Peyer's patch (tissue), 4 donors: ENCODE data around the gene CHN2. TPM values are rescaled to one million over a fixed set of nuclear protein-coding genes. Genes with fewer than 3 reads are reported as not detected.

ENCODE experiments used
- DNase-seq, 3 donors: peaks; one replicate each; pipeline ENCODE4 v3.0.0-alpha.2; 2017 to 2019
- H3K27ac ChIP-seq, 4 donors: fragments of 200-600 bp; sonication (generic); one replicate each; pipeline ENCODE4 v1.5.1; 2016 to 2019
- H3K27me3 ChIP-seq, 2 donors: fragments of 200-600 bp; sonication (generic); one replicate each; pipeline ENCODE4 v1.5.1; 2019
- H3K36me3 ChIP-seq, 3 donors: fragments of 200-600 bp; sonication (generic); one replicate each; pipeline ENCODE4 v1.5.1; 2016 to 2019
- H3K4me1 ChIP-seq, 4 donors: fragments of 200-600 bp; sonication (generic); one replicate each; pipeline ENCODE4 v1.5.1; 2016 to 2019
- H3K4me3 ChIP-seq, 4 donors: fragments of 200-600 bp; sonication (generic); 1 replicate in 3 of 4; 2 replicates in 1 of 4; pipeline ENCODE4 v1.5.1; 2016 to 2019; ENCODE audit warnings: mild to moderate bottlenecking in 1 of 4
- H3K9me3 ChIP-seq, 4 donors: fragments of 200-600 bp; sonication (generic); one replicate each; pipeline ENCODE4 v1.5.1; 2016 to 2019; ENCODE audit warnings: mild to moderate bottlenecking in 1 of 4
- POLR2A ChIP-seq, 2 donors: fragments of 450-650 bp; IDR thresholded peaks; one replicate each; pipeline ENCODE4 v1.5.1; 2017; ENCODE audit warnings: antibody characterized with exemption in 2 of 2, mild to moderate bottlenecking in 2 of 2, moderate library complexity in 2 of 2
- total RNA-seq, 4 donors: library from RNA; depleted of rRNA; stranded (reverse); fragments of >200 nt; gene quantifications; one replicate each; pipeline ENCODE4 v1.1.0, GENCODE V29; 2016
- TF ChIP-seq, protein P1 (sequence below), 6 experiments: fragments of 450-650 bp in 4 of 6; fragments of 200-600 bp in 2 of 6; sonication (generic) in 1 of 6; IDR thresholded peaks; one replicate each; pipeline ENCODE4 v1.5.1; 2017 to 2019; ENCODE audit warnings: antibody characterized with exemption in 6 of 6, mild to moderate bottlenecking in 3 of 6, moderate library complexity in 1 of 6

CHN2 gene
- total RNA-seq, 4 donors from 2014 or later = 29.7 to 159 (median 120) TPM

DNA sequence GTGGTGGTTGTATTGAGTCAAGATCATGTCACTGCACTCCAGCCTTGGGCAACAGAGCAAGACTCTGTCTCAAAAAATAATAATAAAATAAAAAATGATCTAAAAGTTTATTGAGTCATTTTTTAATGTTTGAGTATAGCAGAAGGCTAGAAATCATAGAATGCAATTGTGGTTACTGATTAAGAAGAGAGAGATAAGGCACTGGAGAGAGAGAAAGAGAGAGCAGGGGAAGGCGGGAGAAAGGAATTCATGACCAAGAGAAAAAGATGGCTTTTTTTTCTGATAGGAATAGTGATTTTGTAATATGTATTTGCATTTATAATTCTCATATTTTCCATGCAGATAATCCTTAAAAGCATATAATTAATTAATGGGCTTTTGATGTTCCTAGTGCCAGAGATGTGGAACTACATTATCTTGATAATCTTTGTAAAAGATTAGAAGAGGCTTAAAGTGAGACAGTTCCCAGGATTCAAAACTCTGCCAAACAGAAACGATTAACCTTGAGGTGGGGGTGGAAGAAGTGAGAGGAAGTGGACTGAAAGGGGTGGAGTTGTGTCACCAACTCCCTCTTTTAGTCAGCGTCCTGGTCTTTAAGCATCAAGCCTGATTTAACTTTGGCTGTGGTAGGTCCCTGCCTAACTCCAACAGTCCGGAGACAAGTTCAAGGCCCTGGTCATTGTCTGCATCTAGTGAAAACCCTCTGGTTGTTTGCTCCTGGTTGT is 76.2 kb downstream of the CHN2 start:
- Histone ChIP-seq H3K27ac (peak overlapping the region in 3 of 4 donors; percentile 1 to 32 (median 30)), H3K4me1 (peaks cover 0 to 30% (median 5%) of the 10 kb centered on the region in 4 donors), H3K36me3 (no peaks in the 10 kb centered on the region), H3K4me3 (no peak overlapping the region), H3K27me3 (no peaks in the 10 kb centered on the region), H3K9me3 (no peaks in the 10 kb centered on the region)
- DNase-seq = no peak
- no peak for TF ChIP-seq POLR2A (IDR thresholded peaks at IDR 0.05)
- TF ChIP-seq, protein P1, sequence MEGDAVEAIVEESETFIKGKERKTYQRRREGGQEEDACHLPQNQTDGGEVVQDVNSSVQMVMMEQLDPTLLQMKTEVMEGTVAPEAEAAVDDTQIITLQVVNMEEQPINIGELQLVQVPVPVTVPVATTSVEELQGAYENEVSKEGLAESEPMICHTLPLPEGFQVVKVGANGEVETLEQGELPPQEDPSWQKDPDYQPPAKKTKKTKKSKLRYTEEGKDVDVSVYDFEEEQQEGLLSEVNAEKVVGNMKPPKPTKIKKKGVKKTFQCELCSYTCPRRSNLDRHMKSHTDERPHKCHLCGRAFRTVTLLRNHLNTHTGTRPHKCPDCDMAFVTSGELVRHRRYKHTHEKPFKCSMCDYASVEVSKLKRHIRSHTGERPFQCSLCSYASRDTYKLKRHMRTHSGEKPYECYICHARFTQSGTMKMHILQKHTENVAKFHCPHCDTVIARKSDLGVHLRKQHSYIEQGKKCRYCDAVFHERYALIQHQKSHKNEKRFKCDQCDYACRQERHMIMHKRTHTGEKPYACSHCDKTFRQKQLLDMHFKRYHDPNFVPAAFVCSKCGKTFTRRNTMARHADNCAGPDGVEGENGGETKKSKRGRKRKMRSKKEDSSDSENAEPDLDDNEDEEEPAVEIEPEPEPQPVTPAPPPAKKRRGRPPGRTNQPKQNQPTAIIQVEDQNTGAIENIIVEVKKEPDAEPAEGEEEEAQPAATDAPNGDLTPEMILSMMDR (IDR thresholded peaks at IDR 0.05) = no peak

DNA sequence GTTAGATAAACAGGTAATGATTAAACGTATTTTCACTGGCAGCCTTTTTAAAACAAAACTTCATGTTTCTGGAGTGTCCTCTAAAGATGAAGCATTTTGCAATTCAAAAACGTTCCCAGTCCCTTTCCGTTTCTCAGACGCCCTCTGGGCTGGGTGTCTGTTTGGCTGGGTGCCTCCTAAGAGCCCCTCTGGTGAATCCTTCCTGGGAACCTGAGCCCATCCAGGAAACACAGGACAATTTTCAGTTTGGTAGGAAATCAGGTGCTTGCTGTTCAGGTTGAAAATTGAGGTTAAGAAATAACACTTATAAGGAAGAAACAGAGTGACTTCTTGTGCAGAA is 76.7 kb downstream of the CHN2 start:
- H3K4me3 ChIP-seq = no peak overlapping the region
- peaks cover 0 to 33% (median 5%) of the 10 kb centered on the region in 4 donors for H3K4me1 ChIP-seq
- no peaks in the 10 kb centered on the region for H3K9me3 ChIP-seq
- no peaks in the 10 kb centered on the region for H3K36me3 ChIP-seq
- no peak for DNase-seq
- no peak for TF ChIP-seq POLR2A (IDR thresholded peaks at IDR 0.05)
- TF ChIP-seq, protein P1 (IDR thresholded peaks at IDR 0.05) = no peak
- peak overlapping the region in 3 of 4 donors; percentile 1 to 32 (median 30) for H3K27ac ChIP-seq
- no peaks in the 10 kb centered on the region for H3K27me3 ChIP-seq

DNA sequence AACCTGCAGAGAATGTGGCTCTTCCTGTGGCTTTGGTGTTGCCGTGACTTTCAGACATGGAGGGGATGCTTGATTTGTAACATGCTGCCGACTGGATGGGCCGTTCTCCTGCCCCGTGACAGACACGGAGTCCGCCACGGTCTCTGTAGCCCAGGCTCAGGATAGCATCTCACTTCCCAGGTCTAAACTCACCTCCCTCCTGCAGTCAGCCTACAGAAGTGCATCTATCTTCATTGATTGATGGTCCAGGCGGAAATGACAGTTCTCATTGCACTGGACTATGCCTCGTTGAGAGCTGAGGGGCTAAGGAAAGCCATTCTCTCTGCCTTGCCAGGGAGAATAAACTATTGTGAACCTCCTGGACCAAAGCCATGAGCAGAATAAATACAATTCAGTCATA is 77.5 kb downstream of the CHN2 start:
- Histone ChIP-seq H3K4me1 (peaks cover 0 to 40% (median 5%) of the 10 kb centered on the region in 4 donors), H3K27ac (peak overlapping the region in 1 of 4 donors; percentile 1), H3K4me3 (no peak overlapping the region), H3K27me3 (no peaks in the 10 kb centered on the region), H3K36me3 (no peaks in the 10 kb centered on the region), H3K9me3 (no peaks in the 10 kb centered on the region)
- DNase-seq = no peak
- no peak for TF ChIP-seq POLR2A (IDR thresholded peaks at IDR 0.05)
- TF ChIP-seq, protein P1 (IDR thresholded peaks at IDR 0.05) = no peak

DNA sequence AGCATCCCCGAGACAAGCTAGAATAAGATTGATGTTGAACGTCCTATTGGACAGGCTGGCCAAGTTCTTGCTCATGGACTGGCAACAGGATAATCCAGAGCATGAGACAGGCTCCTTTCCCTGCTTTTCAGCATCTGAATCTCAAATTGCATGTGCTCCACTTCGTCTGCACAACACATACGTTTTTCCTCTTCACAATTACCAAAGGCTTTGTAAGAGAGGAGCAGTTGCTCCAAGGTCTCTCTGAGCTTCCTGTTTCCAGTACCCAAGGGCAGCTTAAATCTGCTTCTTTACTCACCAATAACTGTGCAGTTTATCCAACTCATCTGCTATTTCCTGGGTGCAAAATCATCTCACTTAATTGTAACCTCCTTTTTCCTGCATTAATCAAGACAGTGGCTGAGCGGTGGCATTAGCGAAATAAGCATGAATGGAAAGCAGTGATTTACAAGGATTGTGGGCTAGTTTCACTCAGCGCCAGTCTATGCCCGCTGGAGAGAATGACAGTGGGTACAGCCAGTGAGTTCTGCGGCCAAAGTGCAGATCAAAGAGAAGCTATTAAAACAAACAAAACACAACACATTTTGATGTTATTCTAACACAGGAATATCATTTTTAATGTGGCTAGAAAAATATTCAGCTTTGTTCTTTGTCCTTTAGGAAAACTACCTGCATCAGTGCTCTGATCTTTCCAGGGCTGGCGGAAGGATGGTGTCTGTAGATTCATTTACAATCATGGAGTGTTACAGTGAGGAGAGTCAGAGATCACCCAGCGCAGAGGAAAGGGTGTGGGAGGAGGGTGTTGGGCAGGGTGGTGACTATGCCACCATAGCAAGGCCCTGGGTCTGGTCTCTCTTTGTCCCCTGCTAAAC is 79.8 kb downstream of the CHN2 start:
- H3K4me1 ChIP-seq = peaks cover 0 to 46% (median 5%) of the 10 kb centered on the region in 4 donors
- no peaks in the 10 kb centered on the region for H3K27me3 ChIP-seq
- no peak overlapping the region for H3K4me3 ChIP-seq
- peak overlapping the region in 1 of 4 donors; percentile 59 for H3K27ac ChIP-seq
- no peaks in the 10 kb centered on the region for H3K9me3 ChIP-seq
- no peaks in the 10 kb centered on the region for H3K36me3 ChIP-seq
- no peak for TF ChIP-seq POLR2A (IDR thresholded peaks at IDR 0.05)
- TF ChIP-seq, protein P1 (IDR thresholded peaks at IDR 0.05) = no peak
- no peak for DNase-seq

DNA sequence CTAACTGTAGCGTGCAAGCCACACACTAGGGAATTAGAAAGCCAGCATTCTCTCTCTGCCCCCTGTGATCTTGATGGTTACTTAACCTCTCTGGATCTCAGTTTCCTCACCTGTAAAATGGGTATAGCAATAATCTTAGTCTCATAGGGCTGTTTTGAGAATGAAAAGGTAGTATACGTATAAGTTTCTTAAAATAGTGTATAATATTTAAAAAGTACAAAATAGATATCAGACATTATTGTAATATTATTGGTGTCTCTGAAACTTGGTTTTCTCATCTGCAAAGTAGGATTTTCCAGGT is 80.4 kb downstream of the CHN2 start:
- DNase-seq = no peak
- Histone ChIP-seq H3K4me1 (peaks cover 0 to 40% (median 5%) of the 10 kb centered on the region in 4 donors), H3K36me3 (no peaks in the 10 kb centered on the region), H3K9me3 (no peaks in the 10 kb centered on the region), H3K27me3 (no peaks in the 10 kb centered on the region), H3K4me3 (no peak overlapping the region), H3K27ac (peak overlapping the region in 1 of 4 donors; percentile 59)
- TF ChIP-seq, protein P1 (IDR thresholded peaks at IDR 0.05) = no peak
- TF ChIP-seq POLR2A (IDR thresholded peaks at IDR 0.05) = no peak
